ENCODE results near the gene SFRP2.

The SFRP2 gene

GRCh38 chr4:153792618-153793247 lies 3.9 kb upstream of the SFRP2 start:
- no peak for DNase-seq

- DNase-seq: no peak
These were observed 3.1 kb upstream of the SFRP2 start for GRCh38 chr4:153791746-153792617.

- no peak for DNase-seq
These were observed 2.2 kb upstream of the SFRP2 start for GRCh38 chr4:153790962-153791551.

- no peak for DNase-seq
These were observed 1.6 kb upstream of the SFRP2 start for GRCh38 chr4:153790500-153790865.

GRCh38 chr4:153789741-153790499 lies 1.0 kb upstream of the SFRP2 start:
- no peak for DNase-seq

- DNase-seq: no peak
These were observed 851 bp downstream of the SFRP2 start for GRCh38 chr4:153788051-153788412.

- DNase-seq: no peak
These were observed 1.3 kb downstream of the SFRP2 start for GRCh38 chr4:153787575-153787974.

GRCh38 chr4:153787061-153787560 lies 1.8 kb downstream of the SFRP2 start:
- no peak for DNase-seq

GRCh38 chr4:153785910-153786721 lies 2.8 kb downstream of the SFRP2 start:
- DNase-seq: no peak

- no peak for DNase-seq
These were observed 4.7 kb downstream of the SFRP2 start for GRCh38 chr4:153784166-153784699.

GRCh38 chr4:153782581-153782980 lies 6.3 kb downstream of the SFRP2 start:
- no peak for DNase-seq

GRCh38 chr4:153781717-153782416 lies 7.0 kb downstream of the SFRP2 start:
- DNase-seq: no peak

GRCh38 chr4:153781280-153781679 lies 7.6 kb downstream of the SFRP2 start:
- DNase-seq: no peak

GRCh38 chr4:153780876-153781275 lies 8.0 kb downstream of the SFRP2 start:
- no peak for DNase-seq

- DNase-seq: no peak
These were observed 8.7 kb downstream of the SFRP2 start for GRCh38 chr4:153780221-153780620.

GRCh38 chr4:153778383-153778782 lies 10.5 kb downstream of the SFRP2 start:
- no peak for DNase-seq

- no peak for DNase-seq
These were observed 11.5 kb downstream of the SFRP2 start for GRCh38 chr4:153777421-153777820.

- no peak for DNase-seq
These were observed 12.3 kb downstream of the SFRP2 start for GRCh38 chr4:153776601-153777000.

- DNase-seq: no peak
These were observed 15.6 kb downstream of the SFRP2 start for GRCh38 chr4:153773236-153773690.

- no peak for DNase-seq
These were observed 17.8 kb downstream of the SFRP2 start for GRCh38 chr4:153771046-153771445.

GRCh38 chr4:153766758-153767157 lies 22.1 kb downstream of the SFRP2 start:
- DNase-seq: no peak
